ENCODE measurements around the gene FIS1. TPM values are rescaled to one million over a fixed set of nuclear protein-coding genes. Genes with fewer than 3 reads are reported as not detected.

The FIS1 gene
- total RNA-seq, 1 donor from 2014 or later, result 209 TPM

- TF ChIP-seq CTCF (IDR thresholded peaks at IDR 0.05; ENCODE audit: insufficient read depth, low read length, severe bottlenecking), result no peak
- Histone ChIP-seq H3K27me3 (ENCODE audit: control insufficient read depth, insufficient read depth, low read length) (no peaks in the 10 kb centered on the region), H3K36me3 (ENCODE audit: control insufficient read depth, insufficient read depth, low read length) (peaks cover 25% of the 10 kb centered on the region), H3K4me3 (ENCODE audit: low read depth, low read length) (no peak overlapping the region)
- DNase-seq (ENCODE audit: low read depth) (no peak), FAIRE-seq (no peak)
Measured at GRCh38 chr7:101235522-101235921, 9.4 kb downstream of the FIS1 start.

- FAIRE-seq (no peak), DNase-seq (ENCODE audit: low read depth) (no peak)
- TF ChIP-seq CTCF (IDR thresholded peaks at IDR 0.05; ENCODE audit: insufficient read depth, low read length, severe bottlenecking), result peak; percentile 26
- no peaks in the 10 kb centered on the region for H3K27me3 ChIP-seq (ENCODE audit: control insufficient read depth, insufficient read depth, low read length)
- H3K4me3 ChIP-seq (ENCODE audit: low read depth, low read length), result no peak overlapping the region
- peaks cover 20% of the 10 kb centered on the region for H3K36me3 ChIP-seq (ENCODE audit: control insufficient read depth, insufficient read depth, low read length)
Measured at GRCh38 chr7:101235050-101235449, 9.8 kb downstream of the FIS1 start.

GRCh38 chr7:101234636-101235035 lies 10.2 kb downstream of the FIS1 start:
- no peak for TF ChIP-seq CTCF (IDR thresholded peaks at IDR 0.05; ENCODE audit: insufficient read depth, low read length, severe bottlenecking)
- Histone ChIP-seq H3K36me3 (ENCODE audit: control insufficient read depth, insufficient read depth, low read length) (peaks cover 18% of the 10 kb centered on the region), H3K27me3 (ENCODE audit: control insufficient read depth, insufficient read depth, low read length) (no peaks in the 10 kb centered on the region), H3K4me3 (ENCODE audit: low read depth, low read length) (no peak overlapping the region)
- DNase-seq (ENCODE audit: low read depth) (no peak), FAIRE-seq (no peak)

- no peak for FAIRE-seq
- H3K27me3 ChIP-seq (ENCODE audit: control insufficient read depth, insufficient read depth, low read length), result no peaks in the 10 kb centered on the region
- peaks cover 17% of the 10 kb centered on the region for H3K36me3 ChIP-seq (ENCODE audit: control insufficient read depth, insufficient read depth, low read length)
- H3K4me3 ChIP-seq (ENCODE audit: low read depth, low read length), result no peak overlapping the region
- no peak for DNase-seq (ENCODE audit: low read depth)
- TF ChIP-seq CTCF (IDR thresholded peaks at IDR 0.05; ENCODE audit: insufficient read depth, low read length, severe bottlenecking), result no peak
Measured at GRCh38 chr7:101233907-101234547, 10.9 kb downstream of the FIS1 start.

- FAIRE-seq (no peak), DNase-seq (ENCODE audit: low read depth) (peak; percentile 74)
- Histone ChIP-seq H3K36me3 (ENCODE audit: control insufficient read depth, insufficient read depth, low read length) (peaks cover 7% of the 10 kb centered on the region), H3K27me3 (ENCODE audit: control insufficient read depth, insufficient read depth, low read length) (no peaks in the 10 kb centered on the region), H3K4me3 (ENCODE audit: low read depth, low read length) (peak overlapping the region; percentile 59)
- no peak for TF ChIP-seq CTCF (IDR thresholded peaks at IDR 0.05; ENCODE audit: insufficient read depth, low read length, severe bottlenecking)
Measured at GRCh38 chr7:101232141-101232850, 12.6 kb downstream of the FIS1 start.
